ENCODE data around the gene DAPP1. TPM values are rescaled to one million over a fixed set of nuclear protein-coding genes. Genes with fewer than 3 reads are reported as not detected.

Gene DAPP1
- total and polyA plus RNA-seq, 2 of the 8 experiments (the other 6 are each of a cell fraction or from before 2014, with no cell fraction given): not detected

DNA sequence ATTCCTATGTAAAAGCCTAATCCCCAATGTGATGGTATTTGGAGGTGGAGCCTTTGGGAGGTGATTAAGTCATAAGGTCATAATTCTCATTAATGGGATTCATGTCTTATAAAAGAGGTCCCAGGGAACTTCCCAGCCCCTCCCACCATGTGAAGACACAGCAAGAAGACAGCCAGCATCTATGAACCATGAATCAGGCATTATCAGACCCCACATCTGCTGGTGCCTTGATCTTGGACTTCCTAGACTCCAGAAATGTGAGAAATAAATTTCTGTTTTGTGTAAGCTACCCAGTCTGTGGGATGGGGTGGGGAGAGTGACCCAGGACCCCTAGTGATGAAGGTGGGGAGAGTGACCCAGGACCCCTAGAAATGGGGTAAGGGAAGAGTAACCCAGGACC, 6.1 kb upstream of the DAPP1 start (continued):
- TF ChIP-seq, protein P1, sequence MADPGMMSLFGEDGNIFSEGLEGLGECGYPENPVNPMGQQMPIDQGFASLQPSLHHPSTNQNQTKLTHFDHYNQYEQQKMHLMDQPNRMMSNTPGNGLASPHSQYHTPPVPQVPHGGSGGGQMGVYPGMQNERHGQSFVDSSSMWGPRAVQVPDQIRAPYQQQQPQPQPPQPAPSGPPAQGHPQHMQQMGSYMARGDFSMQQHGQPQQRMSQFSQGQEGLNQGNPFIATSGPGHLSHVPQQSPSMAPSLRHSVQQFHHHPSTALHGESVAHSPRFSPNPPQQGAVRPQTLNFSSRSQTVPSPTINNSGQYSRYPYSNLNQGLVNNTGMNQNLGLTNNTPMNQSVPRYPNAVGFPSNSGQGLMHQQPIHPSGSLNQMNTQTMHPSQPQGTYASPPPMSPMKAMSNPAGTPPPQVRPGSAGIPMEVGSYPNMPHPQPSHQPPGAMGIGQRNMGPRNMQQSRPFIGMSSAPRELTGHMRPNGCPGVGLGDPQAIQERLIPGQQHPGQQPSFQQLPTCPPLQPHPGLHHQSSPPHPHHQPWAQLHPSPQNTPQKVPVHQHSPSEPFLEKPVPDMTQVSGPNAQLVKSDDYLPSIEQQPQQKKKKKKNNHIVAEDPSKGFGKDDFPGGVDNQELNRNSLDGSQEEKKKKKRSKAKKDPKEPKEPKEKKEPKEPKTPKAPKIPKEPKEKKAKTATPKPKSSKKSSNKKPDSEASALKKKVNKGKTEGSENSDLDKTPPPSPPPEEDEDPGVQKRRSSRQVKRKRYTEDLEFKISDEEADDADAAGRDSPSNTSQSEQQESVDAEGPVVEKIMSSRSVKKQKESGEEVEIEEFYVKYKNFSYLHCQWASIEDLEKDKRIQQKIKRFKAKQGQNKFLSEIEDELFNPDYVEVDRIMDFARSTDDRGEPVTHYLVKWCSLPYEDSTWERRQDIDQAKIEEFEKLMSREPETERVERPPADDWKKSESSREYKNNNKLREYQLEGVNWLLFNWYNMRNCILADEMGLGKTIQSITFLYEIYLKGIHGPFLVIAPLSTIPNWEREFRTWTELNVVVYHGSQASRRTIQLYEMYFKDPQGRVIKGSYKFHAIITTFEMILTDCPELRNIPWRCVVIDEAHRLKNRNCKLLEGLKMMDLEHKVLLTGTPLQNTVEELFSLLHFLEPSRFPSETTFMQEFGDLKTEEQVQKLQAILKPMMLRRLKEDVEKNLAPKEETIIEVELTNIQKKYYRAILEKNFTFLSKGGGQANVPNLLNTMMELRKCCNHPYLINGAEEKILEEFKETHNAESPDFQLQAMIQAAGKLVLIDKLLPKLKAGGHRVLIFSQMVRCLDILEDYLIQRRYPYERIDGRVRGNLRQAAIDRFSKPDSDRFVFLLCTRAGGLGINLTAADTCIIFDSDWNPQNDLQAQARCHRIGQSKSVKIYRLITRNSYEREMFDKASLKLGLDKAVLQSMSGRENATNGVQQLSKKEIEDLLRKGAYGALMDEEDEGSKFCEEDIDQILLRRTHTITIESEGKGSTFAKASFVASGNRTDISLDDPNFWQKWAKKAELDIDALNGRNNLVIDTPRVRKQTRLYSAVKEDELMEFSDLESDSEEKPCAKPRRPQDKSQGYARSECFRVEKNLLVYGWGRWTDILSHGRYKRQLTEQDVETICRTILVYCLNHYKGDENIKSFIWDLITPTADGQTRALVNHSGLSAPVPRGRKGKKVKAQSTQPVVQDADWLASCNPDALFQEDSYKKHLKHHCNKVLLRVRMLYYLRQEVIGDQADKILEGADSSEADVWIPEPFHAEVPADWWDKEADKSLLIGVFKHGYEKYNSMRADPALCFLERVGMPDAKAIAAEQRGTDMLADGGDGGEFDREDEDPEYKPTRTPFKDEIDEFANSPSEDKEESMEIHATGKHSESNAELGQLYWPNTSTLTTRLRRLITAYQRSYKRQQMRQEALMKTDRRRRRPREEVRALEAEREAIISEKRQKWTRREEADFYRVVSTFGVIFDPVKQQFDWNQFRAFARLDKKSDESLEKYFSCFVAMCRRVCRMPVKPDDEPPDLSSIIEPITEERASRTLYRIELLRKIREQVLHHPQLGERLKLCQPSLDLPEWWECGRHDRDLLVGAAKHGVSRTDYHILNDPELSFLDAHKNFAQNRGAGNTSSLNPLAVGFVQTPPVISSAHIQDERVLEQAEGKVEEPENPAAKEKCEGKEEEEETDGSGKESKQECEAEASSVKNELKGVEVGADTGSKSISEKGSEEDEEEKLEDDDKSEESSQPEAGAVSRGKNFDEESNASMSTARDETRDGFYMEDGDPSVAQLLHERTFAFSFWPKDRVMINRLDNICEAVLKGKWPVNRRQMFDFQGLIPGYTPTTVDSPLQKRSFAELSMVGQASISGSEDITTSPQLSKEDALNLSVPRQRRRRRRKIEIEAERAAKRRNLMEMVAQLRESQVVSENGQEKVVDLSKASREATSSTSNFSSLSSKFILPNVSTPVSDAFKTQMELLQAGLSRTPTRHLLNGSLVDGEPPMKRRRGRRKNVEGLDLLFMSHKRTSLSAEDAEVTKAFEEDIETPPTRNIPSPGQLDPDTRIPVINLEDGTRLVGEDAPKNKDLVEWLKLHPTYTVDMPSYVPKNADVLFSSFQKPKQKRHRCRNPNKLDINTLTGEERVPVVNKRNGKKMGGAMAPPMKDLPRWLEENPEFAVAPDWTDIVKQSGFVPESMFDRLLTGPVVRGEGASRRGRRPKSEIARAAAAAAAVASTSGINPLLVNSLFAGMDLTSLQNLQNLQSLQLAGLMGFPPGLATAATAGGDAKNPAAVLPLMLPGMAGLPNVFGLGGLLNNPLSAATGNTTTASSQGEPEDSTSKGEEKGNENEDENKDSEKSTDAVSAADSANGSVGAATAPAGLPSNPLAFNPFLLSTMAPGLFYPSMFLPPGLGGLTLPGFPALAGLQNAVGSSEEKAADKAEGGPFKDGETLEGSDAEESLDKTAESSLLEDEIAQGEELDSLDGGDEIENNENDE (IDR thresholded peaks at IDR 0.05; ENCODE audit: insufficient replicate concordance, low read length): no peak
- TF ChIP-seq JUND (IDR thresholded peaks at IDR 0.05; ENCODE audit: low read length) (no peak), CREB1 (IDR thresholded peaks at IDR 0.05) (no peak), SAP30 (IDR thresholded peaks at IDR 0.05; ENCODE audit: insufficient read depth, insufficient replicate concordance, low read length) (no peak), SP4 (IDR thresholded peaks at IDR 0.05; ENCODE audit: low read length) (no peak)

All from H1 (cell line).